Transverse colon (tissue), 4 donors: ENCODE data around the gene ARHGAP30. TPM values are rescaled to one million over a fixed set of nuclear protein-coding genes. Genes with fewer than 3 reads are reported as not detected.

Experiments
- DNase-seq: peaks from one replicate; pipeline ENCODE4 v3.0.0-alpha.2; 2019
- H3K27ac ChIP-seq, 4 donors: fragments of 200-600 bp; sonication (generic); 2 replicates each; pipeline ENCODE4 v1.5.1; 2016 to 2018; ENCODE audit warnings: inconsistent platforms in 4 of 4
- H3K27me3 ChIP-seq: fragments of 200-600 bp; sonication (generic); 2 replicates; pipeline ENCODE4 v1.5.1; 2017; ENCODE audit warnings: inconsistent platforms
- H3K36me3 ChIP-seq, 4 donors: fragments of 200-600 bp; sonication (generic); 2 replicates each; pipeline ENCODE4 v1.5.1; 2017 to 2019; ENCODE audit warnings: inconsistent platforms in 4 of 4
- H3K4me1 ChIP-seq, 4 donors: fragments of 200-600 bp; sonication (generic); 2 replicates each; pipeline ENCODE4 v1.5.1; 2017 to 2020; ENCODE audit warnings: inconsistent platforms in 4 of 4
- H3K4me3 ChIP-seq, 4 donors: fragments of 200-600 bp; sonication (generic); 1 replicate in 1 of 4; 2 replicates in 3 of 4; pipeline versions ENCODE4 v1.5.1 to v1.6.1; 2017 to 2019; ENCODE audit warnings: inconsistent platforms in 4 of 4
- H3K9me3 ChIP-seq, 2 donors: fragments of 200-600 bp; sonication (generic); 2 replicates each; pipeline ENCODE4 v1.5.1; 2017 to 2019; ENCODE audit warnings: inconsistent platforms in 2 of 2
- EP300 ChIP-seq: sonication (generic); formaldehyde crosslinking; IDR thresholded peaks from one replicate; pipeline ENCODE4 v1.6.1; 2017; ENCODE audit warnings: antibody characterized with exemption, low read depth
- POLR2A ChIP-seq: fragments of 450-650 bp; IDR thresholded peaks from one replicate; pipeline ENCODE4 v1.6.1; 2016; ENCODE audit warnings: antibody characterized with exemption, mild to moderate bottlenecking, moderate library complexity
- POLR2AphosphoS5 ChIP-seq, 3 donors: sonication (generic); formaldehyde crosslinking; IDR thresholded peaks; one replicate each; pipeline ENCODE4 v1.6.1; 2016; ENCODE audit warnings: antibody characterized with exemption in 3 of 3
- WGBS, 2 donors: methylation state at CpG; one replicate each; pipeline ENCODE4 v1.1.5; 2018; ENCODE audit warnings: low coverage in 1 of 2; 5-methylcytosine and 5-hydroxymethylcytosine counted together
- in situ Hi-C, 4 donors: fragments of 200-750 bp; cut with MboI; loops; one replicate each; pipeline versions ENCODE4 v1.15.0 to v1.15.1; 2017; ENCODE audit warnings: low sequenced_read_pairs in 3 of 4, low pct_ligation_motif_present in 1 of 4, low pct_unique_long_range_greater_than_20kb in 1 of 4
- intact Hi-C: fragments of 100-400 bp; cut with DNase I; formaldehyde crosslinking; loops from one replicate; pipeline ENCODE4 v1.15.1; 2023; ENCODE audit warnings: low total_unique reads
- total RNA-seq, 4 donors: library from RNA; depleted of rRNA; stranded (reverse); fragments of >200 nt; gene quantifications; one replicate each; pipeline ENCODE4 v1.1.0, GENCODE V29; 2016
- TF ChIP-seq, protein P1 (sequence below), 5 experiments: fragments of 200-600 bp in 3 of 5; fragments of 450-650 bp in 2 of 5; sonication (generic) in 3 of 5; IDR thresholded peaks; 1 replicate in 2 of 5; 2 replicates in 3 of 5; pipeline ENCODE4 v1.5.1; 2016 to 2017; ENCODE audit warnings: antibody characterized with exemption in 5 of 5, inconsistent platforms in 3 of 5, mild to moderate bottlenecking in 2 of 5, moderate library complexity in 1 of 5

Gene ARHGAP30
- total RNA-seq, 4 donors from 2014 or later: 0.60 to 11.0 (median 4.4) TPM

DNA sequence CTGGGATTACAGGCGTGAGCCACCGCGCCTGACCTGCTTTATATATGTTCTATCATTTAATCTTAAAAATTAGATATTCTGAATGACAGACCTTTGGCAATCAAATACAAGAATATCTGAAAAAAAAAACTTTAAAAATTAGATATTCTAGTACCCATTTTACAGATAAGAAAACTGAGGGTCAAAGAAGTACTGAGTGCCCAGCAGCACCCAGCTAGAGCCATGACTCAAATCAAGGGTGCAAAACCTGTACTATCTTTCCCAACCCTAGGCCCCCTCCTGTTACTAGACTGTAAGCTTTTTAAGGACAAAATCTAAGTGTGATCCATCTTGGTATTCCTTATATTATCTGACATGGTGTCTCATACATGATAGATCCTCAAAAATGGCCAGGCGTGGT is 8.3 kb downstream of the ARHGAP30 start:
- in situ Hi-C loops (loop anchor here in 1 of 4 donors (25.0 kb wide), 1 partner anchor 676 kb away; the partner anchor contains the start of gene DUSP12), intact Hi-C loops (no loop called here)
- TF ChIP-seq POLR2A: no peak
- TF ChIP-seq POLR2AphosphoS5 (IDR thresholded peaks at IDR 0.05): no peak
- no peak for TF ChIP-seq EP300
- TF ChIP-seq, protein P1, sequence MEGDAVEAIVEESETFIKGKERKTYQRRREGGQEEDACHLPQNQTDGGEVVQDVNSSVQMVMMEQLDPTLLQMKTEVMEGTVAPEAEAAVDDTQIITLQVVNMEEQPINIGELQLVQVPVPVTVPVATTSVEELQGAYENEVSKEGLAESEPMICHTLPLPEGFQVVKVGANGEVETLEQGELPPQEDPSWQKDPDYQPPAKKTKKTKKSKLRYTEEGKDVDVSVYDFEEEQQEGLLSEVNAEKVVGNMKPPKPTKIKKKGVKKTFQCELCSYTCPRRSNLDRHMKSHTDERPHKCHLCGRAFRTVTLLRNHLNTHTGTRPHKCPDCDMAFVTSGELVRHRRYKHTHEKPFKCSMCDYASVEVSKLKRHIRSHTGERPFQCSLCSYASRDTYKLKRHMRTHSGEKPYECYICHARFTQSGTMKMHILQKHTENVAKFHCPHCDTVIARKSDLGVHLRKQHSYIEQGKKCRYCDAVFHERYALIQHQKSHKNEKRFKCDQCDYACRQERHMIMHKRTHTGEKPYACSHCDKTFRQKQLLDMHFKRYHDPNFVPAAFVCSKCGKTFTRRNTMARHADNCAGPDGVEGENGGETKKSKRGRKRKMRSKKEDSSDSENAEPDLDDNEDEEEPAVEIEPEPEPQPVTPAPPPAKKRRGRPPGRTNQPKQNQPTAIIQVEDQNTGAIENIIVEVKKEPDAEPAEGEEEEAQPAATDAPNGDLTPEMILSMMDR (IDR thresholded peaks at IDR 0.05): no peak
- Histone ChIP-seq H3K27me3 (no peaks in the 10 kb centered on the region), H3K36me3 (no peaks in the 10 kb centered on the region), H3K9me3 (no peaks in the 10 kb centered on the region), H3K4me1 (peaks cover 0 to 3% (median 0%) of the 10 kb centered on the region in 4 donors), H3K27ac (no peak overlapping the region), H3K4me3 (no peak overlapping the region)
- DNase-seq: no peak
- 95 to 100% methylated on average over 1 to 4 of the region's 4 CpGs for WGBS, 2 donors

GRCh38 chr1:161059293-161059692 is 10.4 kb downstream of the ARHGAP30 start:
- no peak for DNase-seq
- no peak for TF ChIP-seq POLR2A
- TF ChIP-seq, protein P1 (IDR thresholded peaks at IDR 0.05): no peak
- TF ChIP-seq EP300: no peak
- no peak for TF ChIP-seq POLR2AphosphoS5 (IDR thresholded peaks at IDR 0.05)
- H3K9me3 ChIP-seq: no peaks in the 10 kb centered on the region
- intact Hi-C loops: no loop called here
- no peak overlapping the region for H3K4me3 ChIP-seq
- H3K36me3 ChIP-seq: no peaks in the 10 kb centered on the region
- H3K27ac ChIP-seq: no peak overlapping the region
- no peaks in the 10 kb centered on the region for H3K4me1 ChIP-seq
- in situ Hi-C loops: loop anchor here in 1 of 4 donors (25.0 kb wide), 1 partner anchor 678 kb away; the partner anchor contains the start of gene DUSP12
- WGBS, 2 donors: 80 to 82% methylated on average over 5 to 6 of the region's 6 CpGs
- H3K27me3 ChIP-seq: no peaks in the 10 kb centered on the region

DNA sequence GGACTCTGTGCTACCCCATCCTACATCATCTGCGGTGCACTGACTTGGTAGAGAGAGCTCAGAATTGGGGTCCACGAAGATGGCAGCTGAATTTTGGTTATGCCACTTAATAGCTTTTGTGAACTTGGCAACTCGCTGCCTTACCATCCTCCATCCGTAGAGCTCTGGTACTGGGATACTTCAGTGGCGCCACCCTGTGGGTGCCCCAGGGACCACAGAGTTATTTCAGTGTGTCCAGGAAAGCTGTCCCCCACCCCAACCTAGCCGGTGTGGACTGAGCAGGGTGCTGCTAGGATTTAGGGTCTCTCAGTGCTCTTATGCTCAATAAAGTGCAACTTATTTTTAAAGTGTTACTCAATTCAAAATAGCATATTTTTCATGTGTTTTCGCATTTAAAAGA is 14.9 kb downstream of the ARHGAP30 start:
- H3K27me3 ChIP-seq: no peaks in the 10 kb centered on the region
- no peaks in the 10 kb centered on the region for H3K9me3 ChIP-seq
- no peak overlapping the region for H3K4me3 ChIP-seq
- no peaks in the 10 kb centered on the region for H3K36me3 ChIP-seq
- in situ Hi-C loops: loop anchor here in 1 of 4 donors (25.0 kb wide), 1 partner anchor 682 kb away; the partner anchor contains the start of gene DUSP12
- intact Hi-C loops: no loop called here
- 79 to 100% methylated on average over 1 to 7 of the region's 7 CpGs for WGBS, 2 donors
- no peaks in the 10 kb centered on the region for H3K4me1 ChIP-seq
- no peak for DNase-seq
- H3K27ac ChIP-seq: no peak overlapping the region
- TF ChIP-seq, protein P1 (IDR thresholded peaks at IDR 0.05): no peak
- TF ChIP-seq POLR2A (no peak), POLR2AphosphoS5 (IDR thresholded peaks at IDR 0.05) (no peak)

- TF ChIP-seq, protein P1 (IDR thresholded peaks at IDR 0.05): no peak
- no peak for TF ChIP-seq EP300
- no peak for TF ChIP-seq POLR2A
- TF ChIP-seq POLR2AphosphoS5 (IDR thresholded peaks at IDR 0.05): no peak
- Histone ChIP-seq H3K4me3 (no peak overlapping the region), H3K27ac (no peak overlapping the region), H3K9me3 (no peaks in the 10 kb centered on the region), H3K27me3 (no peaks in the 10 kb centered on the region), H3K4me1 (no peaks in the 10 kb centered on the region), H3K36me3 (no peaks in the 10 kb centered on the region)
- DNase-seq: no peak
- intact Hi-C loops (no loop called here), in situ Hi-C loops (loop anchor here in 1 of 4 donors (25.0 kb wide), 1 partner anchor 683 kb away; the partner anchor contains the start of gene DUSP12)
- 100% methylated on average over 4 of the region's 4 CpGs; no CpG with 5 or more reads in 1 of the 2 donors for WGBS, 2 donors
Observed at GRCh38 chr1:161054232-161054631, 15.5 kb downstream of the ARHGAP30 start.
